H9 (cell line): Measurements from ENCODE around the gene RICTOR. TPM values are rescaled to one million over a fixed set of nuclear protein-coding genes. Genes with fewer than 3 reads are reported as not detected.

Source experiments
- DNase-seq: peaks from one replicate; pipeline ENCODE4 v3.0.0-alpha.2; 2017
- H2AFZ ChIP-seq: one replicate; pipeline ENCODE4 v1.6.1; 2013; ENCODE audit warnings: mild to moderate bottlenecking, low read length, control low read depth, moderate library complexity
- H2AK5ac ChIP-seq: 2 replicates; pipeline ENCODE4 v1.6.1; 2013; ENCODE audit warnings: low read length, control low read depth, mixed read lengths; ENCODE audit not compliant: insufficient read length
- H2BK120ac ChIP-seq: one replicate; pipeline ENCODE4 v1.6.1; 2013; ENCODE audit warnings: low read depth, mild to moderate bottlenecking, low read length, control low read depth, inconsistent platforms; ENCODE audit not compliant: poor library complexity, severe bottlenecking
- H2BK12ac ChIP-seq: 2 replicates; pipeline ENCODE4 v1.6.1; 2013; ENCODE audit warnings: low read length, control low read depth, mixed read lengths, low read depth; ENCODE audit not compliant: insufficient read length
- H2BK15ac ChIP-seq: 2 replicates; pipeline ENCODE4 v1.6.1; 2013; ENCODE audit warnings: low read depth, low read length, control low read depth
- H2BK20ac ChIP-seq: one replicate; pipeline ENCODE4 v1.6.1; 2013; ENCODE audit warnings: low read depth, mild to moderate bottlenecking, low read length, control low read depth, inconsistent platforms; ENCODE audit not compliant: poor library complexity, severe bottlenecking
- H2BK5ac ChIP-seq: 2 replicates; pipeline ENCODE4 v1.6.1; 2013; ENCODE audit warnings: low read length, control low read depth, mixed read lengths; ENCODE audit not compliant: insufficient read length
- H3K14ac ChIP-seq: 2 replicates; pipeline ENCODE4 v1.6.1; 2013; ENCODE audit warnings: low read length, control low read depth; ENCODE audit not compliant: insufficient read depth
- H3K18ac ChIP-seq: 2 replicates; pipeline ENCODE4 v1.6.1; 2013; ENCODE audit warnings: low read depth, mild to moderate bottlenecking, mixed read lengths, low read length, control low read depth; ENCODE audit not compliant: insufficient read length
- H3K23ac ChIP-seq: 2 replicates; pipeline ENCODE4 v1.6.1; 2013; ENCODE audit warnings: low read length, control low read depth, mixed read lengths, low read depth; ENCODE audit not compliant: insufficient read length
- H3K23me2 ChIP-seq: 2 replicates; pipeline ENCODE4 v1.6.1; 2013; ENCODE audit warnings: low read depth, mild to moderate bottlenecking, mixed read lengths, low read length, control low read depth; ENCODE audit not compliant: insufficient read length, poor library complexity, severe bottlenecking
- H3K27ac ChIP-seq: 2 replicates; pipeline ENCODE4 v1.5.1; 2013; ENCODE audit warnings: low read length, control low read depth, mixed read lengths, low read depth; ENCODE audit not compliant: insufficient read length
- H3K27me3 ChIP-seq: 2 replicates; pipeline ENCODE4 v1.6.1; 2013; ENCODE audit warnings: low read length, control low read depth, inconsistent platforms; ENCODE audit not compliant: insufficient read depth
- H3K4ac ChIP-seq: 2 replicates; pipeline ENCODE4 v1.6.1; 2013; ENCODE audit warnings: low read depth, mild to moderate bottlenecking, control low read depth, inconsistent platforms, low read length, moderate library complexity
- H3K4me1 ChIP-seq: 2 replicates; pipeline ENCODE4 v1.6.1; 2013; ENCODE audit warnings: low read length, control low read depth, inconsistent platforms; ENCODE audit not compliant: insufficient read depth
- H3K4me2 ChIP-seq: 2 replicates; pipeline ENCODE4 v1.6.1; 2013; ENCODE audit warnings: low read length, control low read depth, mixed read lengths; ENCODE audit not compliant: insufficient read length, insufficient read depth
- H3K56ac ChIP-seq: 2 replicates; pipeline ENCODE4 v1.6.1; 2013; ENCODE audit warnings: low read depth, mild to moderate bottlenecking, mixed read lengths, low read length, control low read depth; ENCODE audit not compliant: insufficient read length
- H3K79me1 ChIP-seq: 2 replicates; pipeline ENCODE4 v1.6.1; 2013; ENCODE audit warnings: low read depth, mild to moderate bottlenecking, moderate library complexity, low read length, control low read depth, inconsistent platforms; ENCODE audit not compliant: insufficient read depth, poor library complexity, severe bottlenecking
- H3K79me2 ChIP-seq: 2 replicates; pipeline ENCODE4 v1.6.1; 2013; ENCODE audit warnings: low read length, control low read depth, inconsistent platforms; ENCODE audit not compliant: insufficient read depth
- H3K9ac ChIP-seq: 2 replicates; pipeline ENCODE4 v1.6.1; 2013; ENCODE audit warnings: low read length, control low read depth, mixed read lengths; ENCODE audit not compliant: insufficient read length; ENCODE audit errors: extremely low read depth
- H3K9me3 ChIP-seq: one replicate; pipeline ENCODE4 v1.6.1; 2013; ENCODE audit warnings: low read depth, low read length, inconsistent platforms; ENCODE audit not compliant: control insufficient read depth
- H3T11ph ChIP-seq: one replicate; pipeline ENCODE4 v1.6.1; 2013; ENCODE audit warnings: mild to moderate bottlenecking, low read length, control low read depth, inconsistent platforms
- H4K20me1 ChIP-seq: one replicate; pipeline ENCODE4 v1.6.1; 2013; ENCODE audit not compliant: control insufficient read depth, insufficient read length, insufficient read depth
- H4K5ac ChIP-seq: 2 replicates; pipeline ENCODE4 v1.6.1; 2013; ENCODE audit warnings: low read depth, mild to moderate bottlenecking, mixed read lengths, low read length, control low read depth; ENCODE audit not compliant: insufficient read length
- H4K8ac ChIP-seq: replicated peaks from 2 replicates; pipeline ENCODE4 v1.6.1; 2013; ENCODE audit warnings: low read length, control low read depth, mixed read lengths, low read depth; ENCODE audit not compliant: insufficient read length
- H4K91ac ChIP-seq: 2 replicates; pipeline ENCODE4 v1.6.1; 2013; ENCODE audit warnings: low read depth, mild to moderate bottlenecking, moderate library complexity, mixed read lengths, low read length, control low read depth; ENCODE audit not compliant: insufficient read length
- H3K27ac Mint-ChIP-seq, 3 experiments: 2 replicates in 2 of 3; 3 replicates in 1 of 3; pipeline ENCODE4 v1.8.0; 2020 to 2021; ENCODE audit warnings: mixed read lengths in 3 of 3, mild to moderate bottlenecking in 1 of 3, moderate library complexity in 1 of 3
- H3K27me3 Mint-ChIP-seq: 2 replicates; pipeline ENCODE4 v1.8.0; 2021; ENCODE audit warnings: low read depth, mild to moderate bottlenecking, moderate library complexity, mixed read lengths
- H3K36me3 Mint-ChIP-seq, 3 experiments: 2 replicates in 2 of 3; 3 replicates in 1 of 3; pipeline ENCODE4 v1.8.0; 2020 to 2021; ENCODE audit warnings: low read depth in 3 of 3, mixed read lengths in 3 of 3; ENCODE audit not compliant: insufficient read depth in 1 of 3
- H3K4me1 Mint-ChIP-seq, 2 experiments: 2 replicates each; pipeline ENCODE4 v1.8.0; 2020; ENCODE audit warnings: mixed read lengths in 2 of 2
- H3K4me3 Mint-ChIP-seq, 2 experiments: 2 replicates in 1 of 2; 3 replicates in 1 of 2; pipeline ENCODE4 v1.8.0; 2020 to 2021; ENCODE audit warnings: mild to moderate bottlenecking in 2 of 2, mixed read lengths in 2 of 2, moderate library complexity in 1 of 2
- H3K9me3 Mint-ChIP-seq, 2 experiments: 2 replicates in 1 of 2; 3 replicates in 1 of 2; pipeline ENCODE4 v1.8.0; 2020; ENCODE audit warnings: mild to moderate bottlenecking in 2 of 2, mixed read lengths in 2 of 2, moderate library complexity in 1 of 2
- WGBS: extraction: QIAGEN DNeasy Blood & Tissue Kit; methylation state at CpG from one replicate; pipeline ENCODE4 v1.1.7; 2013; ENCODE audit warnings: missing lambda C conversion rate, low lambda C conversion rate, mixed read lengths; ENCODE audit not compliant: insufficient read length; ENCODE audit errors: extremely low coverage; 5-methylcytosine and 5-hydroxymethylcytosine counted together
- total RNA-seq: library from RNA; stranded (reverse); gene quantifications from 2 replicates; pipeline ENCODE4 v1.2.1, GENCODE V29; 2021
- TF ChIP-seq, protein P1 (sequence below): fragments of 200-600 bp; sonication (generic); conservative IDR thresholded peaks from 3 replicates; pipeline ENCODE4 v1.8.0; 2021; ENCODE audit warnings: antibody characterized with exemption, mild to moderate bottlenecking

The RICTOR gene
- total RNA-seq, 1 experiment from 2014 or later = 20.9 TPM

DNA sequence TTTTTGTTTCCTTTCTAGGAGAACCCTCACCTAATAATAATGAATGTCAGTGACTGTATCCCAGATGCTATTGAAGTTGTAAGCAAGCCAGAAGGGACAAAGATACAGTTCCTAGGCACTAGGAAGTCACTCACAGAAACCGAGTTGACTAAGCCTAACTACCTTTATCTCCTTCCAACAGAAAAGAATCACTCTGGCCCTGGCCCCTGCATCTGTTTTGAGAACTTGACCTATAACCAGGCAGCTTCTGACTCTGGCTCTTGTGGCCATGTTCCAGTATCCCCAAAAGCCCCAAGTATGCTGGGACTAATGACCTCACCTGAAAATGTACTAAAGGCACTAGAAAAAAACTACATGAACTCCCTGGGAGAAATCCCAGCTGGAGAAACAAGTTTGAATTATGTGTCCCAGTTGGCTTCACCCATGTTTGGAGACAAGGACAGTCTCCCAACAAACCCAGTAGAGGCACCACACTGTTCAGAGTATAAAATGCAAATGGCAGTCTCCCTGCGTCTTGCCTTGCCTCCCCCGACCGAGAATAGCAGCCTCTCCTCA is 141.3 kb downstream of the RICTOR start:
- Histone ChIP-seq H3K9me3 (no peaks in the 10 kb centered on the region), H4K20me1 (no peaks in the 10 kb centered on the region), H4K5ac (no peak overlapping the region), H2BK12ac (no peak overlapping the region), H3K4ac (no peak overlapping the region), H3K79me2 (no peaks in the 10 kb centered on the region), H3K4me1 (no peaks in the 10 kb centered on the region), H2AK5ac (no peak overlapping the region), H3K56ac (no peak overlapping the region), H3K27me3 (no peaks in the 10 kb centered on the region), H3K79me1 (no peaks in the 10 kb centered on the region), H3K23me2 (no peaks in the 10 kb centered on the region), H2BK120ac (no peak overlapping the region), H2BK5ac (no peak overlapping the region), H3K27ac (no peak overlapping the region), H3K9ac (no peak overlapping the region), H2BK15ac (no peak overlapping the region), H4K91ac (no peak overlapping the region), H3T11ph (no peak overlapping the region), H2BK20ac (no peak overlapping the region), H3K4me2 (no peak overlapping the region), H3K18ac (no peak overlapping the region), H3K23ac (no peak overlapping the region), H2AFZ (no peak overlapping the region), H4K8ac (no peak overlapping the region), H3K14ac (no peak overlapping the region)
- TF ChIP-seq, protein P1, sequence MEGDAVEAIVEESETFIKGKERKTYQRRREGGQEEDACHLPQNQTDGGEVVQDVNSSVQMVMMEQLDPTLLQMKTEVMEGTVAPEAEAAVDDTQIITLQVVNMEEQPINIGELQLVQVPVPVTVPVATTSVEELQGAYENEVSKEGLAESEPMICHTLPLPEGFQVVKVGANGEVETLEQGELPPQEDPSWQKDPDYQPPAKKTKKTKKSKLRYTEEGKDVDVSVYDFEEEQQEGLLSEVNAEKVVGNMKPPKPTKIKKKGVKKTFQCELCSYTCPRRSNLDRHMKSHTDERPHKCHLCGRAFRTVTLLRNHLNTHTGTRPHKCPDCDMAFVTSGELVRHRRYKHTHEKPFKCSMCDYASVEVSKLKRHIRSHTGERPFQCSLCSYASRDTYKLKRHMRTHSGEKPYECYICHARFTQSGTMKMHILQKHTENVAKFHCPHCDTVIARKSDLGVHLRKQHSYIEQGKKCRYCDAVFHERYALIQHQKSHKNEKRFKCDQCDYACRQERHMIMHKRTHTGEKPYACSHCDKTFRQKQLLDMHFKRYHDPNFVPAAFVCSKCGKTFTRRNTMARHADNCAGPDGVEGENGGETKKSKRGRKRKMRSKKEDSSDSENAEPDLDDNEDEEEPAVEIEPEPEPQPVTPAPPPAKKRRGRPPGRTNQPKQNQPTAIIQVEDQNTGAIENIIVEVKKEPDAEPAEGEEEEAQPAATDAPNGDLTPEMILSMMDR = no peak
- WGBS = no CpG with 5 or more reads among the region's 4 CpGs
- H3K27me3 Mint-ChIP-seq = no peaks in the 10 kb centered on the region
- H3K36me3 Mint-ChIP-seq = peaks cover 0 to 4% (median 2%) of the 10 kb centered on the region in 3 experiments; a peak in 4 of 7 replicates
- DNase-seq = no peak
- H3K9me3 Mint-ChIP-seq = peaks cover 2 to 3% of the 10 kb centered on the region in 2 experiments; a peak in 2 of 5 replicates
- H3K4me1 Mint-ChIP-seq = peaks cover 8 to 19% of the 10 kb centered on the region in 2 experiments
- no peak overlapping the region for H3K4me3 Mint-ChIP-seq
- H3K27ac Mint-ChIP-seq = no peak overlapping the region
